ENCODE data around the gene HSPA8.
"Not testable (repeated sequence)": the region's sequence is repeated elsewhere in the genome, so short reads cannot be mapped to it uniquely, and the experiment has no call there.

HSPA8 gene

GRCh38 chr11:123061403-123062157, at the start of gene HSPA8:
Gene HSPA8, minus strand, starts transcription at chr11:123062136. Its CDS starts 812 bp downstream, at chr11:123061324.
- peak; percentile 76 for DNase-seq

DNA sequence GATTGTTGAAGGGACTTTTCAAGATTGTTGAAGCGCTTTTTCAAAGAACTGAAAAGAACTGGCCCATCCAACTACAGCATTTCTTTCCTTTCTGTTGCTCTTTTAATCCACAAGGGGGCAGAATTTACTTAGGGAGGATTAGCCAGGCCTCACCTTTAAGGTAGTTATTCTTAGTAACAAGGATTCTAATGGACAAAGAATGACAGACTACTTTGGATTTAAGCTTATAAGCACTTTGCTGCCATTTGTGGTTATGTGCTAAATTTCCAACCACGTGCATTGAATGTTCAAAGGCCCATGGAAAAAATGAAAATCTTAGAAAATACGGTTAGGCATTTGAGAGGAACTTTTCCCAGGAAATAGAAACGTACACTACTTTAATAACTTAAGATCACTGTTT, 49.5 kb upstream of the HSPA8 start:
- DNase-seq, result peak; percentile 21

DNA sequence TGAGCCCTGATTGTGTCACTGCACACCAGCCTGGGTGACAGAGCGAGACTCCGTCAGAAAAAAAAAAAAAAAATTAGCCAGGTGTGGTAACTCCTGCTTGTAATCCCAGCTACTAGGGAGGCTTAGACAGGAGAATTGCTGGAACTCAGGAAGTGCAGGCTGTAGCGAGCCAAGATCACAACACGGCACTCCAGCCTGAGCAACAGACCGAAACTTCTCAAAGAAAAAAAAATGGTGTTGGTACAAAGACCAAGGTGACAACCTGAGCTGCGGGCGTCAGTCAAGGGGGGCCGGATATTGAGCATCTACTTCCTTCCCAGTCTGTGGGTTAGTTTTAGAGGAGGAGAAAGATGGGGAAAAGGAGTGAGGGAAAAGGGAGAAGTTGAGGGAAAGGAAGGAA, 48.5 kb upstream of the HSPA8 start:
- DNase-seq, result no peak

DNA sequence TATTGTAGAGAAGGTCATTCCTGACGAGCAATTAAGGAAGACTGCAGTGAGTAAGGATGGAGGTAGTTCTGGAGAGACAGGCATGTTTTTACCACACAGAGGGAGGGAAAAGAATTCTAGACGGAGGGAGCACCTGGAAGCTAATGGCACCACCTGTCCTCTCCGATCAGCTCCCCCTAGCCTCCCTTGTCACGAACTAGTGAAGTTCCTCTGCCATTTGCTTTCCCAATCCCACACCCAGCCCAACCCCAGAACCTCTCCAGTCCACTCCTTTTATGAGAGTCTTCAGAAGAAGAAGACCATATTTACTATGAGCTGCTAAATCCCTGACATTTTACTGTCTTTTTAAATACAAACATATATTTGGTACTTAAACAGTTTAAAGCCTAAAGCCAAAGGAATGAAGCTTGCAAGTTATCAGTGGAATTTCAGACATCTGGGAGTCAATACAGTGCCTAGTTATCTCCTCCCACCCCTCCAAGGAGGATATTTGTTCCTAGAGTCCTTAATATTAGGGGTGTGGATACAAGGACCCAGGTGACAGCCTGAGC, 46.1 kb upstream of the HSPA8 start:
- DNase-seq, result no peak

DNA sequence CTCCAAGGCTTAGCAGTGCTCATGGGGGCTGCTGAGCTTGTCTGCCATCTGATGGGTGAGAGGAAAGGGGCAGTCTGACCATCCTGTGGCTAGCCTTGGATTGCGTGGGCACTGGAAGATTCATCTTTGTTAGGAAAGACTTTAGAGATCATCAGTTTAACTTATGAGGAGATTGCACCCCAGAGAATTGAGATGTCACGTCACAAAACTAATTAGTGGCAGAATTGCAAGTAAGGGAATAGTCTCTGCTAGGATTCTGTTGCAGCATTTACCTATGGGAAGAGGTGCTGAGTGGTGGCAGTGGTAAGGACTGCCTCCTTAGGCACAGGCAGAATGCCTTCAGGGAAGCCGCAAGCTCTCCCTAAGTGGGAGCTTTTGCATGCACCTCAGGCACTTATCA, 42.8 kb upstream of the HSPA8 start:
- no peak for DNase-seq

DNA sequence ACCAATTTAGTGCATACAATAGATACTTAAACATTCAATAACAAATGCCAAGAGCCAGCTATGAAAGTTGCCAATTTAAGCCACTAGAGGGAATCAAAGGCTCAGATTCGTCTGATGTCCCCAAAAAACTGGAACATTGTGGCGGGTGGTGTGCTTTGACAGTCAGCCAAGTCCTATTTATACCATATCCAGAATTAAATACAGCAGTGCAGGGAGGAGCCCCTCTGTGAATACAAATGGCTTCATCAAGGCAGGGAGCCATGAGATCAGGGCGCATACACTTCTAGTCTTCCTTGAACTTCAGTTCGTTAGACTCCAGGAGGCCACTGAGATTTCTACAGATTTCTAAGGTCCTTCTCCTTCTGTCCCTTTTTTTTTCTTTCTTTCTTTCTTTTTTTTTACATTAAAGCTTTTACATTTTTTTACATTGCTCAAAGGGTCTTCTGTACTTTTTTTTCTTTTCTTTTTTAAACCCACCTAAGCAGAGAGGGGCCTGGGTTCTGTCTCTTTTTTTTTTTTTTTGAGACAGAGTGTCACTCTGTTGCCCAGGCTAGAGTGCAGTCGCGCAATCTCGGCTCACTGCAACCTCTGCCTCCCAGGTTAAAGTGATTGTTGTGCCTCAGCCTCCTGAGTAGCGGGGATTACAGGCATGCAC, 41.5 kb upstream of the HSPA8 start:
- no peak for DNase-seq

GRCh38 chr11:123100379-123101085, 38.6 kb upstream of the HSPA8 start:
- no peak for DNase-seq

GRCh38 chr11:123098990-123099389, 37.1 kb upstream of the HSPA8 start:
- DNase-seq, result no peak

DNA sequence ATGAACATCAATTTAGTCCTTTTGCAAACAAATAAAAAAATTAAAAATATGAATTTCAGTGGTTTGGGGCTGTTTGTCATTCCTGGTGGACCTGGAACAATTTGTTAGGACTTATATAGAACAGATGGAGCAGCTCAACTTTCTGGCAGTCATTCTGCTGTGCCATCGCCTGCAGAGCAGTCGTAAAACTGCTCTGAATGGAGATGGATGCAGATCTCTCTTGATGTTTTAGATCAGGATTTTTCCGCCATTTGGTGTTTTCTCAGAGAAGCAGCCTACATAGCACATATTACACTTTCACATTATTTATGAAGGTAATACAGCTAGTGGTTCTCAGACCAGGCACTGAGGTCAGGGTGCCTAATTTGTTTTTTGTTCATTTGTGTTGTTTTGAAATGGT, 31.8 kb upstream of the HSPA8 start:
- no peak for DNase-seq

GRCh38 chr11:123091506-123091905, 29.6 kb upstream of the HSPA8 start:
- no peak for DNase-seq

DNA sequence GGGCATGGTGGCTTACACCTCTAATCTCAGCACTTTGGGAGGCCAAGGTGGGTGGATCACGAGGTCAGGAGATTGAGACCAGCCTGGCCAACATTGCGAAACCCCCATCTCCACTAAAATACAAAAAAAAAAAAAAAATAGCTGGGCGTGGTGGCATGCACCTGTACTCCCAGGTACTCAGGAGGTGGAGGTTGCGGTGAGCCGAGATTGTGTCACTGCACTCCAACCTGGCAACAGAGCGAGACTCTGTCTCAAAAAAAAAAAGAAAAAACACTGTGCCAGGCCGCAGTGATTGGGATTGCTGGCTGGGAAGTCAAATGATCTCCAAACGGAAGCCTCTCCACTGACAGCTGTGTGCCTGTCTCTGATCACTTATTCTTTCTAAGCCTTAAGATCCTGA, 28.2 kb upstream of the HSPA8 start:
- not testable (repeated sequence) for DNase-seq

DNA sequence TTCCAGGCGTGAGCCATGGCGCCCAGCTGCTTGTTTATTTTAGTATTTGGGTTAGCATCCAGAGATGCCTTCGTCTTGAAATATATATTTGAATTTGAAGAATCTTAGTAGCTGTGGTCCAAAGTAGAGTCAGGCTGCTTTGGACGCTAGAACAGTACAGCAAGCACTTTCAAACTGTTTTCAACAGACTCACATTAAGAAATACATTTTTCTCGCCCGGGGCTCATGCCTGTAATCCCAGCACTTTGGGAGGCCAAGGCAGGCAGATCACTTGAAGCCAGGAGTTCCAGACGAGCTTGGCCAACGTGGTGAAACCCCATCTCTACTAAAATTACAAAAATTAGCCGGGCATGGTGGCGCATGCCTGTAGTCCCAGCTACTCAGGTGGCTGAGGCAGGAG, 27.0 kb upstream of the HSPA8 start:
- DNase-seq, result not testable (repeated sequence)

DNA sequence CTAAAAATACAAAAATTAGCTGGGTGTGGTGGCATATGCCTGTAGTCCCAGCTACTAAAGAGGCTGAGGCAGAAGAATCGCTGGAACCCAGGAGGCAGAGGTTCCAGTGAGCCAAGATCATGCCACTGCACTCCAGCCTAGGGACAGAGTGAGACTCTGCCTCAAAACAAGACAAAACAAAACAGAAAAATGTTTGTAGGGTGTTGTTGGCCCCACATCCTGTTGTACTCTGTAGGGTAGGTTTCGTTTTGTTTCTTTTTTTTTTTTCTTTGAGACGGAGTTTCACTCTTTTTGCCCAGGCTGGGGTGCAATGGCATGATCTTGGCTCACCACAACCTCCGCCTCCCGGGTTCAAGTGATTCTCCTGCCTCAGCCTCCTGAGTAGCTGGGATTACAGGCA, 25.7 kb upstream of the HSPA8 start:
- not testable (repeated sequence) for DNase-seq

- no peak for DNase-seq
Observed at GRCh38 chr11:123086305-123086704, 24.4 kb upstream of the HSPA8 start.

- no peak for DNase-seq
Observed at GRCh38 chr11:123085497-123085896, 23.6 kb upstream of the HSPA8 start.

GRCh38 chr11:123084454-123084853, 22.5 kb upstream of the HSPA8 start:
- DNase-seq, result no peak

DNA sequence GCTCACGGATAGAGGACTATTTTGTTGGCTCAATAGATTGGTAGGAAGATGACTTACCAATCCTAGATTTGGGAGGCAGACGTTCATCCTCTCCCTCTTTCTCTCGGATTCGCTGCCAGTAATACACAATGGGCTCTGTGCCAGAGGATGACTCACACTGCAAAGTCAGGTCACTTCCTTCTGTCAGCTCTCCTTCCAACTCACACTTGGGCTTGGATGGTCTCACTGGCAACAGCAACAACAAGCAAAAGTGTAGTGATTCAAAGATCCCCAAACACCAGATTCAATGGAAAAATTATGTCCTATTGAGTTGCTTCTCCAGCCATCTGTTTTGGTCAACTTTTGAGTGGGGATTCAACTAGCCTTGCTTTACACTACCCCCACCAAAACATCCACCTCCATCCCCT, 21.7 kb upstream of the HSPA8 start:
- DNase-seq, result peak; percentile 94

DNA sequence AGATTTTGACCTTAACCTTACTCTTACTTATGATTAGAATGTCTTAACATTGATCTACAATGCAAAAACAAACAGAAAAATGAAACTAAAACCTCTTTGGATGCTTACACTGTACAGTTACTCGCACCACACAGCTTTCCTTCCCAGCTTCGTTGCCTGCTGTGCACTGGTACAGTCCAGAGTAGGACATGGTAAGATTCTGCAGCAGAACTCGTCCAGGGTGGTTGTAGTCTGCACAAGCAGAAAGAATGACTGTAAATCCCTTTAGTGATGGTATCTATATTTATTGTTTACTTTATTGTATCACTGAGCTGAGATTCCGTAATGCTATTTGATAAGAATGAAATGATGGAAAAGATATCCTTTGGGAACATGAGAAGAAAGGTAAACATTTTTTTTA, 21.0 kb upstream of the HSPA8 start:
- no peak for DNase-seq

GRCh38 chr11:123080015-123080414, 18.1 kb upstream of the HSPA8 start:
- DNase-seq, result no peak

DNA sequence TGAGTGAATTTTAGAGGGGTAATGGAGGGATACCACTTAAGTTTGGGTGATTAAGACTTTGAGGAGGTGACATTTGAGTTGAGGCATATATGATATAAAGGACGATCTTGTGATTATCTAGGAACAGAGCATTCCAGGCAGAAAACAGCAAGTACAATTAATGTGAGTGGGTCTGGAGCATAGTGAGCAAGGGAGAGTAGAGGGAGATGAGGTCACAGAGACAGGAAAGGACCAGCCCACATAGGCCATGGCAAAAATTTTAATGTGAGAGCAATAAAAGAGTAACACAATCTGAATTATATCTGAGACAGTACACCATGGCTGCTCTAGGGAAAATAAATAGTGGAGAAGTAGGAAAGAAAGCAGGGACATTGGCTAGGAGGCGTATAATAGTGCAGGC, 14.5 kb upstream of the HSPA8 start:
- no peak for DNase-seq

DNA sequence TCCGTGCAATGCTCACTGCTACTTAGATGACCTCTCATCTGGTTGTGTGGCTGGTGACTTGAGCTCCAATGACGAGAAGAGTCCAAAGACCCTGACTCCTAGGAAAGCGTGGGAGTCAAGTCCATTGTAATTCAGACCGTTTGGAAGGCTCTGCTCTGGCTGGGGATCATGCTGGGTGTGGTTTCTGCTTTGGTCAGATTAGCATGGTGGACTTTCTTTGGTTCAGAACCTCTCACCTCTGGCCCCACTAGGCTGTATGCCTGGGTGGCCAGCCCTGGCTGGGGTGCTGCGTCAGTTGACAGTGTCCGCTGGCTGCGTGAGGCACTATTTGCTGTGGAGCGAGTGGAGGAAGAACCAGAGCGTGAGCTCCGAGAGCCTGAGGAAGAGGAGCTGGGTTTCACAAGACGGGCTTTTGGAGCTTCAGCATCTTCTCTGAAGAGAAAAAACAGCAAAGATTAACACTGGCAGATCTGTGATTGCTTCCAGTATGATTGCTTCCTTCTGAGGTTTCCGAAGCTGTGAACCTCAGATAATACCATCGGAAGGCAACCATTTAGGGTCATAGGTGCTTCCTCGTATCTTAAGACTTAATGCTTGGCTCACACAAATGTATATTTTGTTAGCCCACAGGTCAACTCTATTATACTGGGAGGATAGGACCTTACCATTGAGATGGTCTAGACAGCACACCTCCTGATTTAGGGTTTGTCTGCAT, 11.6 kb upstream of the HSPA8 start:
- no peak for DNase-seq

DNA sequence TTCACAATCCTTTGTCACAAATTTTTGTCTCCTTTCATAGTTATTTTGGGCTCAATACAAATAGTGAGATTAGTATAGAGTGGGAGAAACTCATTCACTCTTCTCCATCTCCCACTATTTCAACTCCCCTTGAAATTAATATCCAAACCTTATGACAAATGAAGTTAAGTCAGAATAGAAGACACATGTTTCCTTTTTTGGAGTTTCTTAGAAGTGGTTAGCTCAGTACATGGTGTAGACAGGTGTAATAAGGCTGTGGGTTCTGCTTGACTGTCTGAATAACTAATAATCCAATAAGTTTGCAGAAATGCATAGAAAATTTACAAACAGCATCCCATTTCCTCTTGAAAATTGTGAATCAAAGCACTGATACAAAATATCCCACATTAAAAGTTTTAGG, 10.8 kb upstream of the HSPA8 start:
- no peak for DNase-seq

GRCh38 chr11:123072332-123072761, 10.4 kb upstream of the HSPA8 start:
- no peak for DNase-seq
